GM13977 (cell line): Measurements from ENCODE around the gene LTF.

Experiments
- DNase-seq: peaks from one replicate; pipeline ENCODE4 v3.0.0; 2012; ENCODE audit warnings: low spot score
- in situ Hi-C: fragments of 300-500 bp; cut with MboI; formaldehyde crosslinking; loops from one replicate; pipeline ENCODE4 v1.12.0; 2022; ENCODE audit warnings: low sequenced_read_pairs, low pct_unique_long_range_greater_than_20kb, mixed read lengths, inconsistent platforms; ENCODE audit not compliant: unreplicated experiment
- TF ChIP-seq, protein P1 (sequence below): IDR thresholded peaks from 2 replicates; pipeline ENCODE4 v1.5.1; 2012; ENCODE audit warnings: mild to moderate bottlenecking, control low read depth; ENCODE audit not compliant: insufficient read depth; ENCODE audit errors: extremely low read depth, missing control alignments

The LTF gene

GRCh38 chr3:46483825-46484224, 19.1 kb upstream of the LTF start:
- in situ Hi-C loops = loop anchor here (10.0 kb wide), 1 partner anchor 151 kb away; no protein-coding TSS in a partner anchor
- DNase-seq = no peak
- TF ChIP-seq, protein P1, sequence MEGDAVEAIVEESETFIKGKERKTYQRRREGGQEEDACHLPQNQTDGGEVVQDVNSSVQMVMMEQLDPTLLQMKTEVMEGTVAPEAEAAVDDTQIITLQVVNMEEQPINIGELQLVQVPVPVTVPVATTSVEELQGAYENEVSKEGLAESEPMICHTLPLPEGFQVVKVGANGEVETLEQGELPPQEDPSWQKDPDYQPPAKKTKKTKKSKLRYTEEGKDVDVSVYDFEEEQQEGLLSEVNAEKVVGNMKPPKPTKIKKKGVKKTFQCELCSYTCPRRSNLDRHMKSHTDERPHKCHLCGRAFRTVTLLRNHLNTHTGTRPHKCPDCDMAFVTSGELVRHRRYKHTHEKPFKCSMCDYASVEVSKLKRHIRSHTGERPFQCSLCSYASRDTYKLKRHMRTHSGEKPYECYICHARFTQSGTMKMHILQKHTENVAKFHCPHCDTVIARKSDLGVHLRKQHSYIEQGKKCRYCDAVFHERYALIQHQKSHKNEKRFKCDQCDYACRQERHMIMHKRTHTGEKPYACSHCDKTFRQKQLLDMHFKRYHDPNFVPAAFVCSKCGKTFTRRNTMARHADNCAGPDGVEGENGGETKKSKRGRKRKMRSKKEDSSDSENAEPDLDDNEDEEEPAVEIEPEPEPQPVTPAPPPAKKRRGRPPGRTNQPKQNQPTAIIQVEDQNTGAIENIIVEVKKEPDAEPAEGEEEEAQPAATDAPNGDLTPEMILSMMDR = no peak

- TF ChIP-seq, protein P1 = no peak
- no peak for DNase-seq
- in situ Hi-C loops = loop anchor here (10.0 kb wide), 1 partner anchor 152 kb away; no protein-coding TSS in a partner anchor
Observed at GRCh38 chr3:46482632-46483350, 18.1 kb upstream of the LTF start.

GRCh38 chr3:46481636-46482035, 16.9 kb upstream of the LTF start:
- TF ChIP-seq, protein P1 = no peak
- no peak for DNase-seq
- in situ Hi-C loops = loop anchor here (10.0 kb wide), 1 partner anchor 153 kb away; no protein-coding TSS in a partner anchor

DNA sequence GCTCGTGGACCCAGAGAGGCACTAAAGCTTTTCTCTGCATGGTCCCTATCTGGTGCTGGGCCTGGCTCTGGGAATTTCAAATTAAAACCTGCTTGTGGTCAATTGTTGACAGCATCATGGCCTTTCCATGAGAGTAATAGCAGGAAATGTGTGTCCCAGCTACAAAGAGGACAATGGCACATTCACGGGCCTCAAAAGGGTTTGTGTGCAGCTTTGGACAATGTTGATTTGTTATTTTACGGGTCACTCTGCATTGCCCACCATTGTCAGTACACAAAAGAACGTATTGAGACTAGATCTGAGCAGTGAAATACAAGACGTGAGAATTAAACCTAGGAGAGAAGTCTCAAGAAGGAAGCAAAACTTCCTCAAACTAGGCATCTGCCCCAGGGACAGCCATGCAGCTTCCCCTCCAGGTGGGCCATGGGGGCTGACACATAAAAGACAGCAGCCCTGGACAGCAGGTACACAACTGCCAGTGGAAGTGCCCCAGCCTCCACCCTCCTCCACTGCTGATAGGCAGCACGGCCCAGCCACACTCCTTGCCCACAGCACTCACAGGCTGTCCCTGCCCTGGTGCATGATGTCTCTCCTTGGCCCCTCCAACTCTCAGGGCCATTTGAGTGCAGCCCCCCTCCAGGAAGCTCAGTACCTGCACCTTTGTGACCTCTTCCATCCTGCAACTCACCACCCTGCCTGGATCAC, 15.9 kb upstream of the LTF start:
- in situ Hi-C loops = loop anchor here (10.0 kb wide), 1 partner anchor 154 kb away; no protein-coding TSS in a partner anchor
- no peak for DNase-seq
- TF ChIP-seq, protein P1 = no peak

- in situ Hi-C loops = loop anchor here (10.0 kb wide), 1 partner anchor 155 kb away; no protein-coding TSS in a partner anchor
- TF ChIP-seq, protein P1 = no peak
- DNase-seq = no peak
Observed at GRCh38 chr3:46479696-46480095, 15.0 kb upstream of the LTF start.

GRCh38 chr3:46479021-46479420, 14.3 kb upstream of the LTF start:
- TF ChIP-seq, protein P1 = no peak
- DNase-seq = no peak
- in situ Hi-C loops = no loop called here
